Gastroesophageal sphincter (tissue), 3 donors: ENCODE measurements around the gene TAAR8.

Experiments used
- POLR2A ChIP-seq, 2 donors: fragments of 450-650 bp; IDR thresholded peaks; one replicate each; pipeline ENCODE4 v1.6.1; 2017; ENCODE audit warnings: antibody characterized with exemption in 2 of 2, mild to moderate bottlenecking in 2 of 2, moderate library complexity in 1 of 2
- POLR2AphosphoS5 ChIP-seq: sonication (generic); formaldehyde crosslinking; IDR thresholded peaks from one replicate; pipeline ENCODE4 v1.6.1; 2017; ENCODE audit warnings: antibody characterized with exemption
- TF ChIP-seq, protein P1 (sequence below), 4 experiments: fragments of 200-600 bp in 2 of 4; fragments of 450-650 bp in 2 of 4; sonication (generic) in 1 of 4; IDR thresholded peaks; one replicate each; pipeline ENCODE4 v1.5.1; 2017 to 2019; ENCODE audit warnings: antibody characterized with exemption in 4 of 4, mild to moderate bottlenecking in 2 of 4, moderate library complexity in 2 of 4

DNA sequence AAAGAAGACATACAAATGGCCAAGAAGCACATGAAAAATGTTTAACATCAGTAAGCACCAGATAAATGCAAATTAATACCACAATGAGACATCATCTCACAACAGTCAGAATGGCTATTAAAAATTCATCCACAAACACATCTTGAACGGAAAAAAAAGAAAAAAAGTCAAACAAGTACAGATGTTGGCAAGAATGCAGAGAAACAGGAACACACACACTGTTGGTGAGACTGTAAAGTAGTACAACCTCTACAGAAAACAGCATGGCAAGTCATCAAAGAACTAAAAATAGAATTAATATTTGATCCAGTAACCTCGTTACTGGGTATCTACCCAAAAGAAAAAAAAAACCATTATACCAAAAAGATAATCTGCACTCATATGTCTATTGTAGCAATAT is 46.0 kb upstream of the TAAR8 start:
- TF ChIP-seq, protein P1, sequence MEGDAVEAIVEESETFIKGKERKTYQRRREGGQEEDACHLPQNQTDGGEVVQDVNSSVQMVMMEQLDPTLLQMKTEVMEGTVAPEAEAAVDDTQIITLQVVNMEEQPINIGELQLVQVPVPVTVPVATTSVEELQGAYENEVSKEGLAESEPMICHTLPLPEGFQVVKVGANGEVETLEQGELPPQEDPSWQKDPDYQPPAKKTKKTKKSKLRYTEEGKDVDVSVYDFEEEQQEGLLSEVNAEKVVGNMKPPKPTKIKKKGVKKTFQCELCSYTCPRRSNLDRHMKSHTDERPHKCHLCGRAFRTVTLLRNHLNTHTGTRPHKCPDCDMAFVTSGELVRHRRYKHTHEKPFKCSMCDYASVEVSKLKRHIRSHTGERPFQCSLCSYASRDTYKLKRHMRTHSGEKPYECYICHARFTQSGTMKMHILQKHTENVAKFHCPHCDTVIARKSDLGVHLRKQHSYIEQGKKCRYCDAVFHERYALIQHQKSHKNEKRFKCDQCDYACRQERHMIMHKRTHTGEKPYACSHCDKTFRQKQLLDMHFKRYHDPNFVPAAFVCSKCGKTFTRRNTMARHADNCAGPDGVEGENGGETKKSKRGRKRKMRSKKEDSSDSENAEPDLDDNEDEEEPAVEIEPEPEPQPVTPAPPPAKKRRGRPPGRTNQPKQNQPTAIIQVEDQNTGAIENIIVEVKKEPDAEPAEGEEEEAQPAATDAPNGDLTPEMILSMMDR (IDR thresholded peaks at IDR 0.05): no peak
- TF ChIP-seq POLR2A (IDR thresholded peaks at IDR 0.05) (no peak), POLR2AphosphoS5 (no peak)
